ENCODE data around the gene CCER1.

Gene CCER1

DNA sequence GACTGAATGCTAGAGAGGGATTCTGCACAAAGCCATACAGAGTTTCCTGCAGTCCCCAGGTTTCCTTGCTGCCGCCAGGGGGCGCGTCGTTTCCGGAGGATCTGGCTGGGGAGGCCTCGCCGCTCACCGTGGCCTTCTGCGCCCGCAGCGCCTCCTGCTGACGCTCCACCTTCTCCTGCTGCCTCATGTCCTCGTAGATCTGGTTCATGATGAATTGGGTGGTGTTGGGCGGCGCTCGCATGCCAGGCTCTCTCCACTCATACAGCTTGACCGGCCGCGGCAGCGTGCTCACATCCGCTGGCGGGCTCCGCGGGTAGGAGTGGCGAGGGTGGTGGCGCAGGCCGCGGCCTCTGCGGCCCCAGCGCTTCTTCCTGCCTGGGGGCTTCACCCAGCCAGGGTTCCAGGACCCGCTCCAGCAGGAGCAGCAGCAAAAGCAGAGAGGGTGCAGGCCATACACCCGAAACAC lies 987 bp downstream of the CCER1 start:
- TF ChIP-seq, protein P1, sequence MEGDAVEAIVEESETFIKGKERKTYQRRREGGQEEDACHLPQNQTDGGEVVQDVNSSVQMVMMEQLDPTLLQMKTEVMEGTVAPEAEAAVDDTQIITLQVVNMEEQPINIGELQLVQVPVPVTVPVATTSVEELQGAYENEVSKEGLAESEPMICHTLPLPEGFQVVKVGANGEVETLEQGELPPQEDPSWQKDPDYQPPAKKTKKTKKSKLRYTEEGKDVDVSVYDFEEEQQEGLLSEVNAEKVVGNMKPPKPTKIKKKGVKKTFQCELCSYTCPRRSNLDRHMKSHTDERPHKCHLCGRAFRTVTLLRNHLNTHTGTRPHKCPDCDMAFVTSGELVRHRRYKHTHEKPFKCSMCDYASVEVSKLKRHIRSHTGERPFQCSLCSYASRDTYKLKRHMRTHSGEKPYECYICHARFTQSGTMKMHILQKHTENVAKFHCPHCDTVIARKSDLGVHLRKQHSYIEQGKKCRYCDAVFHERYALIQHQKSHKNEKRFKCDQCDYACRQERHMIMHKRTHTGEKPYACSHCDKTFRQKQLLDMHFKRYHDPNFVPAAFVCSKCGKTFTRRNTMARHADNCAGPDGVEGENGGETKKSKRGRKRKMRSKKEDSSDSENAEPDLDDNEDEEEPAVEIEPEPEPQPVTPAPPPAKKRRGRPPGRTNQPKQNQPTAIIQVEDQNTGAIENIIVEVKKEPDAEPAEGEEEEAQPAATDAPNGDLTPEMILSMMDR (IDR thresholded peaks at IDR 0.05), result peak; percentile 55

DNA sequence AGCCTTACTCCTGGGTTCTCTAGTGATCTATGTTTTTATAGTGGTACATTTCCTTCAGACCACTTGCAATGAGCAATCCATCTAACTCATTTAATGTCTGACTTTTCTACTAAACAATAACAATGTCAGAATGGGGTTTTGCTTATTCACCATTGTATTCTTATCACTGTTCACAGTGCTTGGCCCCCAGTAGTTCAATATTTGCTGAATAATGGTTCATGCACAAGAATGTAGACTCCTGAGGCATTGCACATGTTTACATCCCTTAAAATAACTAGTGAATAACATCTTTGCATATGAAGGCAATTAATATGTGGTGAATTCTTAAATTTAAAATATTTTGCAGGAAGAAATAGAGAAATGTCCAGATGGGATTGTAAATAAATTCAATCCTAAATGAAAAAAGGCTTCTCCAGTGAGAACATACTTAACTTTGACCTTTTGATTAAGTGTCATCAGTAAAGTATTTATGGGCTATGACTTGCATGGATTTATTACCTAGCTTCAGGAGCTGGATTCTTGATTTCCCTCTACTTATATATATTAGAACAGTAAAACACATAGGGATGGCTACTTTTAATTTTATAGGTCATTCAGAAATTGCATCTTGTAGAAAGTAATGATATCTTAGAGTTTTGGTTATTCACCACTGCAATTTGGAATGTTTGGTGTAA lies 3.4 kb downstream of the CCER1 start:
- TF ChIP-seq, protein P1 (IDR thresholded peaks at IDR 0.05), result no peak

DNA sequence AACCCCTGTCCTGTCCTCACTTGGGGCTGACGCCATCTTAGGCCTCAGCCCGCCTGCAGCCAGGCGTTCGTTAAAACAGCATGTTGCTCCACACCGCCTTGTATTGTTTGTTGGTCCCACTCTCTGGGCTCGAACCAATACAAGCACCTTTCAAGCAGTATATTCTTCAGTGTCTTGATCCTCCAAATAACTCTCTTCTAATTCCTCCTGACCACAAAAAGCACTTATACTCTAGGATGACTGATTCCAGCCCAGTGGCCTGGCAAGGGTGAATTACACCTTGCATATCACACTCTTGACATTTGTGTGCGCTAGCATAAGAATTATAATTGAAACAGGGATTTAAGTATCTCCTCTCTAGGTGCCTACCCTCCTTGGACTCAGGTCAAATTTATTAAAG lies 7.1 kb downstream of the CCER1 start:
- TF ChIP-seq, protein P1 (IDR thresholded peaks at IDR 0.05), result no peak

DNA sequence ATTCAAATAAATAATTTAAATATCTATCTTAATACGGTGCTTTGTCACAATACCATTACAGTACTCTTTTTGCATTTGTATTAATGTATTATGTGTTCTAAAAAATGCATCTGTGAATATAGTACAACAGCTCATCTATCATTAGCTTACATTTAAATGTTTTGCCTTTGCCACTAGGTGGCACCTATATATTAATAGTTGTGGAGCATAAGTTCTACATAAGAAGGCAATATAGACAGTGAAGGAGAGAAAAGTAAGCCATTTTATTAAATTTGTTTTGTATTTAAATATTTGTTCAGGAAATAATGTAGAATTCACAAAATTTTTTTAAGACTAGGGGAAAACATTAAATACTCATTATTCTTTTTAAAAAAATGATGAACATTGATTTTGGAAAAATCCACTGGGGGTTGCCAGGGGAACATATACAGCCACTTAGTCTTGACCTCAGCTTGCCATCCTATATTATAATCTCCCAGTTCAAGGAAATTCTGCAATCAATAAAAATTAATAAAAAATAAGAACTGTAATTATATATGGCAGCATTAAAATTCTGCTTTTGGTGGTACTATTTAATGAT lies 9.8 kb downstream of the CCER1 start:
- TF ChIP-seq, protein P1 (IDR thresholded peaks at IDR 0.05), result peak; percentile 74

DNA sequence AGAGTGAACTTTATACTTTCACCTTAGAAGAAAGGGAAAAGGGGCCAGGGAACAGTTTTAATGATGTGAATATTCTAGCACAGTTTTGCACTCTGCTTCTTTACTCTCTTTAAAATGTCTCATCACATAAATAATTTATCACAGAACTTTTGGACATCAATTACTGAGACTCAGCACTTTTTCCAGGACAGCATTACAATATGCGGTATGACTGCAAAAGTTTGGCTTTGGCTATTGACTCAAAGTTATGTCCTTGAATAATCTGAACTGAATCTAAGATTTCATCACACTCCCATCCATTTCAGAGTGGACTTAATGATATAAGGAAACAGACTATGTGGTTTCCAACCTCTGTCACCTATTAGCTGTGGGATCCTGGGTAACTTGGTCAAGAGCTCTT lies 11.7 kb downstream of the CCER1 start:
- TF ChIP-seq, protein P1 (IDR thresholded peaks at IDR 0.05), result no peak

DNA sequence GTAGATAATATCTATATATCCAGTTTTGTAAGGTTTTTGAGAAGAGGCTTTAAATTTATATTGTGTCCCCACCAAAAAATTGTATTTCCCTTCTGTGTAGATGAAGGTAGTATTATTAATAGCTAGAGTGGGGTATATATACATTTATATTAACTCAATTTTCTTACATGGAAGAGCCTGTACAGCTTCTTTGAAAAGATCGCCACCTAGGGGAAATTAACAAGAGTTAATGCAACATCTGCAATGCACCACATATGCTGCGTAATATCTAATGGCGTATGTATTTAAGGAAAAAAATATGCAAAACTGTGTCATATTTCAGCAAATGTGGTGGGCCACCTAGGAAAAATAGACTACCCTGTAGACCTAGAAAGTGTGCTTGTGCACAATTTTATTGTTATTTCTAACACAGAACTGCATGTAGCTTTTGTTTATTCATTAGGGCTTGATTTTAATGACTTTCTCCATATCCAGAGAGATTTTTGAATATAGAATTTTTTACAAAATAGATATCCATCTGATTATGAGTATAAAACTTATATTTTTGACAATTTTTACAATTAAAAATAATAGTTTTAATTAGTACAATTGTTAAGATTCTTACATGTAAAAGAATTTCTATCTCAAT lies 14.0 kb downstream of the CCER1 start:
- TF ChIP-seq, protein P1 (IDR thresholded peaks at IDR 0.05), result peak; percentile 79

DNA sequence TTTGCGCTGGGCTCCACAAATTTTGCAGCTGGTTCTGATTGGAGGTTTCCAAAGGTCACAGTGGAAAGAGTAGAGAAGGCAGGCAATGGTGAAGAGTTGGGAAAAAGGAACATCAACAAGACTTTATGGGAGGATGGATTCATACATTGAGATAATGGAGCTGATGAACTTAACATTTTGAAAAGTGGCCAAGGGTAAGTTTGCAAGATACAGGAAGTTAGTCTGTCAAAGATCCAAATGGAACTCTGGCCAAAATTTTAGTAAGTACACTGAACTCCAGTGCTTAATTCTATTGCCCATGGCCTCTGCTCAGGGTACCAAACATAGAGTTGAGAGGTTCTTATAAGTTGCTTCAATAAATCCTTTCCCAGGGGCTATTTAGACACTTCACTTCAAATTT lies 15.6 kb downstream of the CCER1 start:
- TF ChIP-seq, protein P1 (IDR thresholded peaks at IDR 0.05), result no peak
